SU-DHL-6 (cell line): ENCODE results near the gene PAK1IP1.

ENCODE experiments used
- H2AFZ ChIP-seq: fragments of 200-600 bp; sonication (generic); 2 replicates; pipeline ENCODE4 v1.6.1; 2014; ENCODE audit warnings: low read depth, mild to moderate bottlenecking, moderate library complexity, mixed read lengths, antibody characterized with exemption, low read length; ENCODE audit not compliant: severe bottlenecking
- H3F3A ChIP-seq: fragments of 200-600 bp; shearing (Covaris generic); 2 replicates; pipeline ENCODE4 v1.6.0; 2016; ENCODE audit warnings: antibody characterized with exemption, mild to moderate bottlenecking; ENCODE audit not compliant: insufficient read depth
- H3K27ac ChIP-seq: fragments of 200-600 bp; sonication (generic); 2 replicates; pipeline ENCODE4 v1.5.1; 2016; ENCODE audit warnings: low read depth, mild to moderate bottlenecking, low read length, moderate library complexity, mixed read lengths
- H3K27me3 ChIP-seq: fragments of 200-600 bp; sonication (generic), shearing (Covaris generic); 2 replicates; pipeline ENCODE4 v1.6.0; 2014; ENCODE audit warnings: mild to moderate bottlenecking, low read length
- H3K36me3 ChIP-seq: fragments of 200-600 bp; sonication (generic); 2 replicates; pipeline ENCODE4 v1.6.1; 2014; ENCODE audit warnings: mild to moderate bottlenecking, low read length, mixed read lengths
- H3K4me2 ChIP-seq: fragments of 300-600, 200-600 bp; shearing (Covaris generic), sonication (generic); 2 replicates; pipeline ENCODE4 v1.6.0; 2014; ENCODE audit warnings: low read length, low read depth, mild to moderate bottlenecking; ENCODE audit not compliant: poor library complexity, severe bottlenecking
- H3K4me3 ChIP-seq: fragments of 200-600 bp; sonication (generic); 2 replicates; pipeline ENCODE4 v1.5.1; 2014; ENCODE audit warnings: antibody characterized with exemption, low read length, mild to moderate bottlenecking, mixed read lengths; ENCODE audit not compliant: insufficient read depth, poor library complexity, severe bottlenecking
- H3K79me2 ChIP-seq: fragments of 200-600 bp; sonication (generic); 2 replicates; pipeline ENCODE4 v1.6.1; 2014; ENCODE audit warnings: mild to moderate bottlenecking, low read length, moderate library complexity; ENCODE audit not compliant: insufficient read depth
- H3K9ac ChIP-seq: fragments of 200-600 bp; sonication (generic); 2 replicates; pipeline ENCODE4 v1.7.0; 2014; ENCODE audit warnings: mild to moderate bottlenecking, low read length
- H3K9me2 ChIP-seq: fragments of 200-600 bp; sonication (generic); replicated peaks from 2 replicates; pipeline ENCODE4 v1.6.1; 2014; ENCODE audit warnings: low read length; ENCODE audit not compliant: insufficient read depth
- H3K9me3 ChIP-seq: fragments of 200-600 bp; sonication (generic); 2 replicates; pipeline ENCODE4 v1.6.1; 2014; ENCODE audit warnings: low read length, mixed read lengths; ENCODE audit not compliant: insufficient read depth
- H4K20me1 ChIP-seq: fragments of 200-600 bp; sonication (generic); 2 replicates; pipeline ENCODE4 v1.6.1; 2014; ENCODE audit warnings: low read depth, mild to moderate bottlenecking, antibody characterized with exemption, low read length, moderate library complexity, mixed read lengths
- CTCF ChIP-seq: fragments of 200-600 bp; sonication (generic); IDR thresholded peaks from one replicate; pipeline ENCODE4 v1.5.1; 2017; ENCODE audit warnings: antibody characterized with exemption, mild to moderate bottlenecking, low read length, moderate library complexity; ENCODE audit not compliant: insufficient read depth, poor library complexity, severe bottlenecking
- EZH2phosphoT487 ChIP-seq: fragments of 200-600 bp; sonication (generic), shearing (Covaris generic); conservative IDR thresholded peaks from 2 replicates; pipeline ENCODE4 v1.6.1; 2018; ENCODE audit warnings: mild to moderate bottlenecking, antibody characterized with exemption, low read length, moderate library complexity, mixed read lengths

PAK1IP1 gene

GRCh38 chr6:10681795-10682194, 13.0 kb upstream of the PAK1IP1 start:
- no peak for TF ChIP-seq CTCF
- TF ChIP-seq EZH2phosphoT487 = no peak
- no peak overlapping the region for H3K27ac ChIP-seq
- peaks cover 8% of the 10 kb centered on the region; the same call in 1 of the 2 replicates for H3F3A ChIP-seq
- no peaks in the 10 kb centered on the region for H3K36me3 ChIP-seq
- H3K4me2 ChIP-seq = no peak overlapping the region
- no peaks in the 10 kb centered on the region for H4K20me1 ChIP-seq
- H3K27me3 ChIP-seq = no peaks in the 10 kb centered on the region
- no peak overlapping the region for H3K9ac ChIP-seq
- no peak overlapping the region for H2AFZ ChIP-seq
- peaks cover 16% of the 10 kb centered on the region; the same call in 1 of the 2 replicates for H3K9me3 ChIP-seq
- no peak overlapping the region for H3K4me3 ChIP-seq
- H3K9me2 ChIP-seq = no peaks in the 10 kb centered on the region
- H3K79me2 ChIP-seq = no peaks in the 10 kb centered on the region

GRCh38 chr6:10682355-10682988, 12.3 kb upstream of the PAK1IP1 start:
- Histone ChIP-seq H3K36me3 (no peaks in the 10 kb centered on the region), H3F3A (peaks cover 8% of the 10 kb centered on the region; the same call in 1 of the 2 replicates), H3K9me2 (no peaks in the 10 kb centered on the region), H3K27me3 (no peaks in the 10 kb centered on the region), H3K9me3 (peaks cover 16% of the 10 kb centered on the region; the same call in 1 of the 2 replicates), H3K79me2 (no peaks in the 10 kb centered on the region), H2AFZ (no peak overlapping the region), H3K9ac (no peak overlapping the region), H4K20me1 (no peaks in the 10 kb centered on the region), H3K4me2 (no peak overlapping the region), H3K4me3 (no peak overlapping the region), H3K27ac (no peak overlapping the region)
- TF ChIP-seq EZH2phosphoT487 (no peak), CTCF (no peak)

GRCh38 chr6:10684618-10685017, 10.2 kb upstream of the PAK1IP1 start:
- H3K9me3 ChIP-seq = peaks cover 16% of the 10 kb centered on the region; the same call in 1 of the 2 replicates
- TF ChIP-seq EZH2phosphoT487 = no peak
- no peak for TF ChIP-seq CTCF
- H2AFZ ChIP-seq = peak overlapping the region; percentile 15
- no peaks in the 10 kb centered on the region for H4K20me1 ChIP-seq
- no peaks in the 10 kb centered on the region for H3K79me2 ChIP-seq
- H3K4me2 ChIP-seq = peak overlapping the region; percentile 44
- H3F3A ChIP-seq = peaks cover 8% of the 10 kb centered on the region; the same call in 1 of the 2 replicates
- no peaks in the 10 kb centered on the region for H3K36me3 ChIP-seq
- H3K27ac ChIP-seq = peak overlapping the region; percentile 59
- H3K27me3 ChIP-seq = no peaks in the 10 kb centered on the region
- H3K4me3 ChIP-seq = no peak overlapping the region
- H3K9me2 ChIP-seq = no peaks in the 10 kb centered on the region
- H3K9ac ChIP-seq = peak overlapping the region; percentile 27
